Keratinocyte (primary cell): ENCODE measurements around the gene ATCAY. TPM values are rescaled to one million over a fixed set of nuclear protein-coding genes. Genes with fewer than 3 reads are reported as not detected.

Experiments
- DNase-seq: peaks from one replicate; pipeline ENCODE4 v3.0.0-alpha.2; 2011; ENCODE audit warnings: low read depth, missing footprints, low spot score
- FAIRE-seq: peaks from 2 replicates; lab custom pipeline; 2011; peaks lifted over from hg19 to GRCh38; lab: Jason Lieb, UNC
- H2AFZ ChIP-seq: 2 replicates; pipeline ENCODE4 v1.6.0; 2012; ENCODE audit warnings: low read length, control low read depth, inconsistent platforms; ENCODE audit not compliant: control insufficient read depth
- H3K27ac ChIP-seq: 2 replicates; pipeline ENCODE4 v1.5.1; 2011; ENCODE audit warnings: low read length; ENCODE audit not compliant: control insufficient read depth, insufficient read depth
- H3K27me3 ChIP-seq: 3 replicates; pipeline ENCODE4 v1.6.0; 2011; ENCODE audit warnings: low read length; ENCODE audit not compliant: control insufficient read depth, insufficient read depth; ENCODE audit errors: extremely low read depth
- H3K36me3 ChIP-seq, 2 experiments: 2 replicates in 1 of 2; 3 replicates in 1 of 2; pipeline ENCODE4 v1.5.1; 2011; ENCODE audit warnings: low read length in 2 of 2, mild to moderate bottlenecking in 1 of 2; ENCODE audit not compliant: control insufficient read depth in 2 of 2, insufficient read depth in 2 of 2; ENCODE audit errors: extremely low read depth in 1 of 2
- H3K4me1 ChIP-seq: 3 replicates; pipeline ENCODE4 v1.5.1; 2011; ENCODE audit warnings: low read length; ENCODE audit not compliant: control insufficient read depth, insufficient read depth; ENCODE audit errors: extremely low read depth
- H3K4me2 ChIP-seq: 3 replicates; pipeline ENCODE4 v1.6.0; 2011; ENCODE audit warnings: low read depth, low read length; ENCODE audit not compliant: control insufficient read depth, insufficient read depth; ENCODE audit errors: extremely low read depth
- H3K4me3 ChIP-seq, 3 experiments: fragments of 200-600 bp in 1 of 3; sonication (generic) in 1 of 3; 2 replicates in 2 of 3; 3 replicates in 1 of 3; pipeline ENCODE4 v1.5.1; 2011 to 2016; ENCODE audit warnings: low read length in 3 of 3, mild to moderate bottlenecking in 3 of 3, control low read depth in 2 of 3, inconsistent platforms in 1 of 3, low read depth in 1 of 3, mixed read lengths in 1 of 3, mixed run types in 1 of 3, moderate library complexity in 1 of 3; ENCODE audit not compliant: control insufficient read depth in 2 of 3, insufficient read depth in 2 of 3; ENCODE audit errors: extremely low read depth in 1 of 3
- H3K79me2 ChIP-seq: 2 replicates; pipeline ENCODE4 v1.6.0; 2012; ENCODE audit warnings: low read length; ENCODE audit not compliant: control insufficient read depth, insufficient read depth
- H3K9ac ChIP-seq: 3 replicates; pipeline ENCODE4 v1.6.0; 2011; ENCODE audit warnings: low read length; ENCODE audit not compliant: control insufficient read depth, insufficient read depth; ENCODE audit errors: extremely low read depth
- H3K9me1 ChIP-seq: 3 replicates; pipeline ENCODE4 v1.6.0; 2011; ENCODE audit warnings: low read length; ENCODE audit not compliant: control insufficient read depth, insufficient read depth; ENCODE audit errors: extremely low read depth
- H3K9me3 ChIP-seq: 2 replicates; pipeline ENCODE4 v1.5.1; 2012; ENCODE audit warnings: low read depth, low read length; ENCODE audit not compliant: control insufficient read depth
- H4K20me1 ChIP-seq: 3 replicates; pipeline ENCODE4 v1.6.0; 2011; ENCODE audit warnings: low read length; ENCODE audit not compliant: control insufficient read depth, insufficient read depth; ENCODE audit errors: extremely low read depth
- CTCF ChIP-seq, 3 experiments: IDR thresholded peaks in 1 of 3; conservative IDR thresholded peaks in 1 of 3; optimal IDR thresholded peaks in 1 of 3; 2 replicates in 2 of 3; 3 replicates in 1 of 3; pipeline versions ENCODE3 to v1.5.1; 2011; ENCODE audit warnings: low read length in 3 of 3, mild to moderate bottlenecking in 3 of 3, moderate library complexity in 2 of 3, control low read depth in 1 of 3, inconsistent platforms in 1 of 3; ENCODE audit not compliant: insufficient read depth in 2 of 3; ENCODE audit errors: extremely low read depth in 1 of 3
- EZH2 ChIP-seq: IDR thresholded peaks from one replicate; pipeline ENCODE4 v1.6.1; 2012; ENCODE audit warnings: inconsistent platforms, mild to moderate bottlenecking, low read length, moderate library complexity
- dilution Hi-C: fragments of 300-500 bp; cut with MboI; formaldehyde crosslinking; loops from one replicate; pipeline ENCODE4 v1.7.0; 2020; ENCODE audit warnings: low sequenced_read_pairs; ENCODE audit not compliant: extremely low pct_ligation_motif_present
- polyA plus RNA-seq, 5 experiments: library from polyadenylated mRNA; depleted of rRNA in 3 of 5; stranded (reverse) in 3 of 5; stranded (forward) in 1 of 5; unstranded in 1 of 5; fragments of >200 nt; gene quantifications; 1 replicate in 1 of 5; 2 replicates in 3 of 5; 3 replicates in 1 of 5; pipeline versions ENCODE4 v1.2.1 to v1.2.3, GENCODE V29; 2011 to 2012; ENCODE audit warnings: missing spikeins in 2 of 5, low read depth in 1 of 5, low replicate concordance in 1 of 5

The ATCAY gene
- polyA plus RNA-seq, 1 donor (not counting 4 experiments of a cell fraction or from before 2014, with no cell fraction given) = not detected

- dilution Hi-C loops = no loop called here
- H3K36me3 ChIP-seq = no peaks in the 10 kb centered on the region
- DNase-seq = no peak
- no peaks in the 10 kb centered on the region for H3K4me1 ChIP-seq
- no peaks in the 10 kb centered on the region for H3K79me2 ChIP-seq
- TF ChIP-seq CTCF (optimal IDR thresholded peaks at IDR 0.05 in 1 of 3, IDR thresholded peaks at IDR 0.05 in 1 of 3, conservative IDR thresholded peaks at IDR 0.05 in 1 of 3; ENCODE audit: extremely low read depth in 1 of 3, insufficient read depth in 2 of 3, low read length in 3 of 3) = no peak
- no peak for TF ChIP-seq EZH2
- FAIRE-seq = no peak
- peaks cover 3% of the 10 kb centered on the region for H4K20me1 ChIP-seq
- H3K4me3 ChIP-seq = no peak overlapping the region
- peaks cover 2% of the 10 kb centered on the region for H3K9me3 ChIP-seq
- H3K27ac ChIP-seq = no peak overlapping the region
- H2AFZ ChIP-seq = no peak overlapping the region
- no peak overlapping the region for H3K4me2 ChIP-seq
- no peak overlapping the region for H3K9ac ChIP-seq
- H3K27me3 ChIP-seq = peaks cover 4% of the 10 kb centered on the region
- H3K9me1 ChIP-seq = no peaks in the 10 kb centered on the region
Observed at GRCh38 chr19:3895788-3896187, 15.3 kb downstream of the ATCAY start.

- dilution Hi-C loops = no loop called here
- Histone ChIP-seq H3K4me3 (no peak overlapping the region), H3K27ac (no peak overlapping the region), H3K79me2 (no peaks in the 10 kb centered on the region), H3K9me1 (no peaks in the 10 kb centered on the region), H3K4me2 (no peak overlapping the region), H3K9me3 (peaks cover 2% of the 10 kb centered on the region), H4K20me1 (no peaks in the 10 kb centered on the region), H3K9ac (no peak overlapping the region), H3K4me1 (no peaks in the 10 kb centered on the region), H3K27me3 (peaks cover 9% of the 10 kb centered on the region), H2AFZ (no peak overlapping the region), H3K36me3 (no peaks in the 10 kb centered on the region)
- TF ChIP-seq CTCF (optimal IDR thresholded peaks at IDR 0.05 in 1 of 3, IDR thresholded peaks at IDR 0.05 in 1 of 3, conservative IDR thresholded peaks at IDR 0.05 in 1 of 3; ENCODE audit: extremely low read depth in 1 of 3, insufficient read depth in 2 of 3, low read length in 3 of 3) (no peak), EZH2 (no peak)
- FAIRE-seq (no peak), DNase-seq (no peak)
Observed at GRCh38 chr19:3897936-3898335, 17.5 kb downstream of the ATCAY start.
